H1 (cell line): Measurements from ENCODE around the gene ZNF200. TPM values are rescaled to one million over a fixed set of nuclear protein-coding genes. Genes with fewer than 3 reads are reported as not detected.

Experiments used
- CTCF ChIA-PET: fragments of 300-600 bp; sonication (Branson Sonifier 250); formaldehyde crosslinking; loops from one replicate; lab custom pipeline; 2021; ENCODE audit not compliant: partially characterized antibody; lab: Charles Lee
- POLR2A ChIA-PET: fragments of 300-600 bp; sonication (Branson Sonifier 250); formaldehyde crosslinking; loops from one replicate; lab custom pipeline; 2021; ENCODE audit warnings: inconsistent platforms; ENCODE audit not compliant: partially characterized antibody; lab: Charles Lee
- DNase-seq, 2 experiments: peaks; one replicate each; pipeline versions ENCODE4 v3.0.0 to v3.0.0-alpha.2; 2010 to 2022; ENCODE audit warnings: low spot score in 2 of 2, low read depth in 1 of 2, mixed read lengths in 1 of 2
- FAIRE-seq: peaks from 2 replicates; lab custom pipeline; 2011; peaks lifted over from hg19 to GRCh38; lab: Jason Lieb, UNC
- H2AFZ ChIP-seq: 2 replicates; pipeline ENCODE4 v1.8.1; 2012; ENCODE audit warnings: low read length, inconsistent platforms
- H2AK5ac ChIP-seq: 2 replicates; pipeline ENCODE4 v1.6.1; 2013; ENCODE audit warnings: low read depth, low read length
- H2BK120ac ChIP-seq: replicated peaks from 2 replicates; pipeline ENCODE3; 2013; ENCODE audit warnings: low read depth, low read length, inconsistent platforms
- H2BK12ac ChIP-seq: 2 replicates; pipeline ENCODE4 v1.6.1; 2013; ENCODE audit warnings: low read depth, low read length
- H2BK15ac ChIP-seq: 2 replicates; pipeline ENCODE4 v1.6.1; 2013; ENCODE audit warnings: low read length
- H2BK20ac ChIP-seq: 2 replicates; pipeline ENCODE4 v1.6.1; 2013; ENCODE audit warnings: low read length
- H2BK5ac ChIP-seq: 2 replicates; pipeline ENCODE4 v1.6.1; 2013; ENCODE audit warnings: low read depth, low read length
- H3K14ac ChIP-seq: 2 replicates; pipeline ENCODE4 v1.6.1; 2013; ENCODE audit warnings: inconsistent platforms; ENCODE audit not compliant: insufficient read length
- H3K18ac ChIP-seq: 2 replicates; pipeline ENCODE4 v1.6.1; 2013; ENCODE audit warnings: low read length; ENCODE audit errors: extremely low read depth
- H3K23ac ChIP-seq: 2 replicates; pipeline ENCODE4 v1.6.1; 2013; ENCODE audit warnings: inconsistent platforms; ENCODE audit not compliant: insufficient read length
- H3K23me2 ChIP-seq: 2 replicates; pipeline ENCODE4 v1.6.1; 2013; ENCODE audit warnings: low read depth, low read length
- H3K27ac ChIP-seq: 2 replicates; pipeline ENCODE4 v1.6.1; 2011; ENCODE audit warnings: low read depth, low read length, inconsistent platforms
- H3K27me3 ChIP-seq, 4 experiments: replicated peaks in 1 of 4; 1 replicate in 1 of 4; 2 replicates in 3 of 4; pipeline versions ENCODE4 v1.6.1 to v1.8.1; 2011 to 2013; ENCODE audit warnings: low read length in 3 of 4, mild to moderate bottlenecking in 3 of 4, inconsistent platforms in 2 of 4, mixed read lengths in 2 of 4, moderate library complexity in 1 of 4; ENCODE audit not compliant: control insufficient read depth in 3 of 4, insufficient read depth in 3 of 4; ENCODE audit errors: extremely low read depth in 1 of 4
- H3K36me3 ChIP-seq, 4 experiments: 2 replicates each; pipeline versions ENCODE4 v1.6.1 to v1.8.1; 2011 to 2013; ENCODE audit warnings: mild to moderate bottlenecking in 4 of 4, low read length in 3 of 4, moderate library complexity in 2 of 4, control low read depth in 1 of 4, inconsistent platforms in 1 of 4; ENCODE audit not compliant: insufficient read depth in 4 of 4, control insufficient read depth in 2 of 4
- H3K4ac ChIP-seq: replicated peaks from 2 replicates; pipeline ENCODE3; 2013; ENCODE audit warnings: low read length, low read depth, mixed read lengths, inconsistent platforms; ENCODE audit not compliant: insufficient read length
- H3K4me1 ChIP-seq, 4 experiments: replicated peaks in 1 of 4; 1 replicate in 1 of 4; 2 replicates in 3 of 4; pipeline versions ENCODE4 v1.6.1 to v1.8.1; 2011 to 2013; ENCODE audit warnings: low read length in 3 of 4, inconsistent platforms in 2 of 4, mixed read lengths in 1 of 4; ENCODE audit not compliant: insufficient read depth in 4 of 4, control insufficient read depth in 3 of 4
- H3K4me2 ChIP-seq, 2 experiments: 2 replicates each; pipeline versions ENCODE4 v1.6.1 to v1.8.1; 2011 to 2013; ENCODE audit warnings: low read depth in 2 of 2, low read length in 2 of 2, control low read depth in 1 of 2, inconsistent platforms in 1 of 2, mild to moderate bottlenecking in 1 of 2; ENCODE audit not compliant: insufficient read depth in 1 of 2
- H3K4me3 ChIP-seq, 4 experiments: fragments of 200-600, 300-600 bp in 1 of 4; sonication (generic), shearing (Covaris generic), sonication (Bioruptor Twin) in 1 of 4; 2 replicates each; pipeline versions ENCODE4 v1.5.1 to v1.8.1; 2011 to 2016; ENCODE audit warnings: low read length in 4 of 4, low read depth in 3 of 4, control low read depth in 2 of 4, inconsistent platforms in 2 of 4, mild to moderate bottlenecking in 2 of 4, mixed read lengths in 1 of 4, moderate library complexity in 1 of 4; ENCODE audit not compliant: insufficient read depth in 2 of 4; ENCODE audit errors: extremely low read depth in 1 of 4
- H3K56ac ChIP-seq: replicated peaks from 2 replicates; pipeline ENCODE3; 2013; ENCODE audit warnings: low read depth, mild to moderate bottlenecking, mixed read lengths, low read length, inconsistent platforms; ENCODE audit not compliant: insufficient read length
- H3K79me1 ChIP-seq: 2 replicates; pipeline ENCODE4 v1.6.1; 2013; ENCODE audit warnings: low read depth, low read length, control low read depth
- H3K79me2 ChIP-seq, 2 experiments: 2 replicates each; pipeline versions ENCODE4 v1.6.1 to v1.8.1; 2012 to 2013; ENCODE audit warnings: low read length in 2 of 2, mild to moderate bottlenecking in 2 of 2, inconsistent platforms in 1 of 2; ENCODE audit not compliant: insufficient read depth in 2 of 2, control insufficient read depth in 1 of 2
- H3K9ac ChIP-seq, 4 experiments: replicated peaks in 1 of 4; 1 replicate in 1 of 4; 2 replicates in 3 of 4; pipeline versions ENCODE4 v1.6.1 to v1.8.1; 2011 to 2013; ENCODE audit warnings: low read depth in 3 of 4, low read length in 3 of 4, control low read depth in 2 of 4, mild to moderate bottlenecking in 2 of 4, moderate library complexity in 2 of 4, inconsistent platforms in 1 of 4; ENCODE audit errors: extremely low read depth in 1 of 4
- H3K9me3 ChIP-seq, 2 experiments: 2 replicates each; pipeline versions ENCODE4 v1.6.1 to v1.8.1; 2012 to 2013; ENCODE audit warnings: mild to moderate bottlenecking in 2 of 2, moderate library complexity in 2 of 2, control low read depth in 1 of 2, inconsistent platforms in 1 of 2, low read depth in 1 of 2, low read length in 1 of 2, mixed read lengths in 1 of 2; ENCODE audit not compliant: insufficient read depth in 2 of 2
- H4K20me1 ChIP-seq, 2 experiments: replicated peaks in 1 of 2; 2 replicates each; pipeline versions ENCODE3 to v1.8.1; 2011 to 2013; ENCODE audit warnings: inconsistent platforms in 2 of 2, low read length in 2 of 2, mild to moderate bottlenecking in 1 of 2; ENCODE audit not compliant: insufficient read depth in 2 of 2, control insufficient read depth in 1 of 2
- H4K5ac ChIP-seq: 2 replicates; pipeline ENCODE4 v1.6.1; 2013; ENCODE audit warnings: low read length, low read depth, mixed read lengths, inconsistent platforms; ENCODE audit not compliant: insufficient read length
- H4K8ac ChIP-seq: 2 replicates; pipeline ENCODE4 v1.8.0; 2013; ENCODE audit warnings: mild to moderate bottlenecking, moderate library complexity, low read length, inconsistent platforms; ENCODE audit not compliant: insufficient read depth; ENCODE audit errors: extremely low read depth
- H4K91ac ChIP-seq: replicated peaks from 2 replicates; pipeline ENCODE3; 2013; ENCODE audit warnings: low read length, mixed read lengths, inconsistent platforms; ENCODE audit not compliant: insufficient read length
- ASH2L ChIP-seq: fragments of 200-600, 300-600 bp; sonication (generic); IDR thresholded peaks from one replicate; pipeline ENCODE4 v1.7.1; 2017; ENCODE audit warnings: low read length
- BRCA1 ChIP-seq: IDR thresholded peaks from 2 replicates; pipeline ENCODE4 v1.6.1; 2012; ENCODE audit warnings: low read depth, low read length, improper control_type of control experiment
- CREB1 ChIP-seq: IDR thresholded peaks from 2 replicates; pipeline ENCODE4 v1.6.1; 2012; ENCODE audit warnings: inconsistent platforms
- KDM5A ChIP-seq: fragments of 200-600 bp; IDR thresholded peaks from 2 replicates; pipeline ENCODE4 v1.7.1; 2012; ENCODE audit warnings: mild to moderate bottlenecking, low read length, inconsistent platforms, mixed read lengths
- SIN3A ChIP-seq, 2 experiments: IDR thresholded peaks in 1 of 2; conservative IDR thresholded peaks in 1 of 2; 2 replicates each; pipeline ENCODE4 v1.6.1; 2011 to 2012; ENCODE audit warnings: low read length in 2 of 2, improper control_type of control experiment in 1 of 2, low read depth in 1 of 2, mild to moderate bottlenecking in 1 of 2
- SP4 ChIP-seq: IDR thresholded peaks from 2 replicates; pipeline ENCODE4 v1.6.1; 2012; ENCODE audit warnings: low read length, inconsistent platforms
- WGBS, 2 experiments: shearing (Covaris generic) in 1 of 2; methylation state at CpG; one replicate each; pipeline versions ENCODE4 v1.1.6 to v1.1.7; 2013 to 2015; ENCODE audit warnings: low lambda C conversion rate in 2 of 2, mixed read lengths in 2 of 2, inconsistent platforms in 1 of 2, low coverage in 1 of 2, missing lambda C conversion rate in 1 of 2; ENCODE audit not compliant: insufficient replicate concordance in 2 of 2, insufficient coverage in 1 of 2, insufficient read length in 1 of 2; ENCODE audit errors: extremely low coverage in 1 of 2, missing lambda C conversion rate in 1 of 2; 5-methylcytosine and 5-hydroxymethylcytosine counted together
- polyA plus RNA-seq, 7 experiments: library from polyadenylated mRNA; depleted of rRNA in 3 of 7; stranded (reverse) in 5 of 7; unstranded in 2 of 7; fragments of >200 nt in 5 of 7; fragments of 200-250 nt in 2 of 7; gene quantifications; 1 replicate in 5 of 7; 2 replicates in 1 of 7; 4 replicates in 1 of 7; pipeline versions ENCODE4 v1.2.1 to v1.2.3, GENCODE V29; 2011 to 2013; ENCODE audit warnings: missing spikeins in 2 of 7, mixed read lengths in 2 of 7
- total RNA-seq: library from RNA; stranded (reverse); fragmentation: NEBNext Ultra II Directional; extraction: Animal tissue kit (Norgen Biotek cat#: 25700); gene quantifications from 2 replicates; pipeline ENCODE4 v1.2.1, GENCODE V29; 2021
- TF ChIP-seq, protein P1 (sequence below), 3 experiments: IDR thresholded peaks; 1 replicate in 2 of 3; 2 replicates in 1 of 3; pipeline versions ENCODE4 v1.5.1 to v1.6.1; 2011; ENCODE audit warnings: low read length in 3 of 3, mild to moderate bottlenecking in 3 of 3, inconsistent platforms in 2 of 3, low read depth in 1 of 3, moderate library complexity in 1 of 3; ENCODE audit not compliant: insufficient read depth in 1 of 3; ENCODE audit errors: control extremely low read depth in 1 of 3
- TF ChIP-seq, protein P2 (sequence below): IDR thresholded peaks from 2 replicates; pipeline ENCODE4 v1.6.1; 2012; ENCODE audit warnings: inconsistent platforms
- TF ChIP-seq, protein P3 (sequence below): IDR thresholded peaks from 2 replicates; pipeline ENCODE4 v1.6.1; 2011; ENCODE audit warnings: low read depth, mild to moderate bottlenecking, low read length; ENCODE audit not compliant: insufficient read depth

The ZNF200 gene
- total and polyA plus RNA-seq, 2 of the 8 experiments (the other 6 are each of a cell fraction or from before 2014, with no cell fraction given) = 2.7 to 9.9 TPM

DNA sequence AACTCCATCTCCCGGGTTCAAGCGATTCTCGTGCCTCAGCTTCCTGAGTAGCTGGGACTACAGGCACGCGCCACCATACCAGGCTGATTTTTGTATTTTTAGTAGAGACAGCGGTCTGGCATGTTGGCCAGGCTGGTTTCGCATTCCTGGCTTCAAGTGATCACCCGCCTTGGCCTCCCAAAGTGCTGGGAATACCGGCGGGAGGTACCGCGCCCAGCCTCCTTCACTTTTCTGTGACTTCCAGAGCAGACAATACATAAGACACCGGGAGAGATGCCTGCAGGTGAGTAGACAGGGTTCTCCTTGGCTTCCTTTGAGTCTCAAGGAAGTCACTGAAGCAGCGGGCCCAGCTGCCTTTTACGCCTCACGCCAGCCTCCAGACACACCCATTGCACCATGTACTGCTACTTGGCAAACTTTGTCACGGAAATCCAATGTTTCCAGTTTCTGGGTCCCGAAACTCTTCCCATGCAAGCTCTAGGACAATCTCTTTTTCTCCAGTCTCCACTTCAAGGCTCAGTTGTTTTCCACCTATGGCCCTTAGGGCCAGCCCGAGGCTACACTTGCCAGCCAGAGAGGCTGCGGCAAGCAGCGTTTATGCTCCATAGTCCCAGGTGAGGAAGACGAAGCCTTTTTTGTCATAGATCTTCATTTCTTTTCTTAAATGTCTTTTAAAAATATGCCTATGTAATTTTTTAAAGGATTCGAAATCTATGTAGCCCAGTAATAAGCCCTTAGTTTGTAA lies 47.8 kb downstream of the ZNF200 start:
- H3K4me3 ChIP-seq = peak overlapping the region in 1 of 4 experiments; percentile 99; a peak in 2 of 8 replicates
- POLR2A ChIA-PET = no interaction called here
- TF ChIP-seq, protein P1, sequence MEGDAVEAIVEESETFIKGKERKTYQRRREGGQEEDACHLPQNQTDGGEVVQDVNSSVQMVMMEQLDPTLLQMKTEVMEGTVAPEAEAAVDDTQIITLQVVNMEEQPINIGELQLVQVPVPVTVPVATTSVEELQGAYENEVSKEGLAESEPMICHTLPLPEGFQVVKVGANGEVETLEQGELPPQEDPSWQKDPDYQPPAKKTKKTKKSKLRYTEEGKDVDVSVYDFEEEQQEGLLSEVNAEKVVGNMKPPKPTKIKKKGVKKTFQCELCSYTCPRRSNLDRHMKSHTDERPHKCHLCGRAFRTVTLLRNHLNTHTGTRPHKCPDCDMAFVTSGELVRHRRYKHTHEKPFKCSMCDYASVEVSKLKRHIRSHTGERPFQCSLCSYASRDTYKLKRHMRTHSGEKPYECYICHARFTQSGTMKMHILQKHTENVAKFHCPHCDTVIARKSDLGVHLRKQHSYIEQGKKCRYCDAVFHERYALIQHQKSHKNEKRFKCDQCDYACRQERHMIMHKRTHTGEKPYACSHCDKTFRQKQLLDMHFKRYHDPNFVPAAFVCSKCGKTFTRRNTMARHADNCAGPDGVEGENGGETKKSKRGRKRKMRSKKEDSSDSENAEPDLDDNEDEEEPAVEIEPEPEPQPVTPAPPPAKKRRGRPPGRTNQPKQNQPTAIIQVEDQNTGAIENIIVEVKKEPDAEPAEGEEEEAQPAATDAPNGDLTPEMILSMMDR (IDR thresholded peaks at IDR 0.05; ENCODE audit: control extremely low read depth in 1 of 3, insufficient read depth in 1 of 3, low read depth in 1 of 3, low read length in 3 of 3) = no peak
- TF ChIP-seq BRCA1 = no peak
- no peak for TF ChIP-seq ASH2L
- TF ChIP-seq SP4 = no peak
- TF ChIP-seq, protein P2, sequence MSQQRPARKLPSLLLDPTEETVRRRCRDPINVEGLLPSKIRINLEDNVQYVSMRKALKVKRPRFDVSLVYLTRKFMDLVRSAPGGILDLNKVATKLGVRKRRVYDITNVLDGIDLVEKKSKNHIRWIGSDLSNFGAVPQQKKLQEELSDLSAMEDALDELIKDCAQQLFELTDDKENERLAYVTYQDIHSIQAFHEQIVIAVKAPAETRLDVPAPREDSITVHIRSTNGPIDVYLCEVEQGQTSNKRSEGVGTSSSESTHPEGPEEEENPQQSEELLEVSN = no peak
- TF ChIP-seq SIN3A (conservative IDR thresholded peaks at IDR 0.05 in 1 of 2, IDR thresholded peaks at IDR 0.05 in 1 of 2; ENCODE audit: low read depth in 1 of 2, low read length in 2 of 2) = no peak
- no peak for TF ChIP-seq CREB1
- TF ChIP-seq KDM5A = no peak
- TF ChIP-seq, protein P3, sequence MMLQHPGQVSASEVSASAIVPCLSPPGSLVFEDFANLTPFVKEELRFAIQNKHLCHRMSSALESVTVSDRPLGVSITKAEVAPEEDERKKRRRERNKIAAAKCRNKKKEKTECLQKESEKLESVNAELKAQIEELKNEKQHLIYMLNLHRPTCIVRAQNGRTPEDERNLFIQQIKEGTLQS = no peak

More for the DNA sequence above, 47.8 kb downstream of the ZNF200 start:
- H3K23ac ChIP-seq = no peak overlapping the region
- no peak overlapping the region for H4K5ac ChIP-seq
- no peak overlapping the region for H4K8ac ChIP-seq
- H3K18ac ChIP-seq = no peak overlapping the region
- H3K79me1 ChIP-seq = no peaks in the 10 kb centered on the region
- H3K27ac ChIP-seq = no peak overlapping the region
- H3K14ac ChIP-seq = no peak overlapping the region
- peak overlapping the region; percentile 53 to 97; a peak in 2 of 4 replicates for H3K4me2 ChIP-seq
- no peak overlapping the region for H3K9ac ChIP-seq
- H4K91ac ChIP-seq = no peak overlapping the region
- H3K4ac ChIP-seq = no peak overlapping the region
- CTCF ChIA-PET = interaction anchor here (0.6 to 1.4 kb wide), 4 partner anchors 8 to 38 kb away, joined by 3 to 8 read pairs (median 3); no protein-coding TSS in a partner anchor
- no peak for FAIRE-seq
- no peak for DNase-seq
- 84% methylated on average over 23 of the region's 23 CpGs; no CpG with 5 or more reads in 1 of the 2 experiments for WGBS, 2 experiments
- H3K4me1 ChIP-seq = peaks cover 0 to 5% (median 0%) of the 10 kb centered on the region in 4 experiments; a peak in 4 of 7 replicates
- peaks cover 30% of the 10 kb centered on the region for H3K23me2 ChIP-seq
- H3K56ac ChIP-seq = no peak overlapping the region
- no peaks in the 10 kb centered on the region for H3K36me3 ChIP-seq
- no peak overlapping the region for H2AK5ac ChIP-seq
- H2BK20ac ChIP-seq = no peak overlapping the region
- no peak overlapping the region for H2BK12ac ChIP-seq
- H2BK120ac ChIP-seq = no peak overlapping the region
- H3K9me3 ChIP-seq = no peaks in the 10 kb centered on the region
- no peak overlapping the region for H2BK5ac ChIP-seq
- no peaks in the 10 kb centered on the region for H4K20me1 ChIP-seq
- H2BK15ac ChIP-seq = no peak overlapping the region
- H2AFZ ChIP-seq = no peak overlapping the region
- H3K27me3 ChIP-seq = peaks cover 5 to 32% (median 27%) of the 10 kb centered on the region in 4 experiments
- H3K79me2 ChIP-seq = no peaks in the 10 kb centered on the region
